Hepatocyte (in vitro differentiated cells): ENCODE data around the gene ADAM8. TPM values are rescaled to one million over a fixed set of nuclear protein-coding genes. Genes with fewer than 3 reads are reported as not detected.

Experiments
- DNase-seq: peaks from one replicate; pipeline ENCODE4 v3.0.0-alpha.2; 2016; ENCODE audit warnings: low spot score
- H2AFZ ChIP-seq: fragments of 200-600 bp; sonication (generic); 2 replicates; pipeline ENCODE4 v1.6.0; 2016; ENCODE audit warnings: antibody characterized with exemption, mild to moderate bottlenecking
- H3K27ac ChIP-seq: fragments of 200-600 bp; sonication (generic); 2 replicates; pipeline ENCODE4 v1.5.1; 2016; ENCODE audit warnings: mild to moderate bottlenecking
- H3K27me3 ChIP-seq: fragments of 200-600 bp; sonication (generic); 2 replicates; pipeline ENCODE4 v1.6.1; 2016
- H3K36me3 ChIP-seq: fragments of 200-600 bp; sonication (generic); replicated peaks from 2 replicates; pipeline ENCODE4 v1.5.1; 2016; ENCODE audit warnings: low read depth; ENCODE audit not compliant: insufficient read depth
- H3K4me1 ChIP-seq: fragments of 200-600 bp; sonication (generic); 2 replicates; pipeline ENCODE4 v1.5.1; 2016; ENCODE audit warnings: mild to moderate bottlenecking, moderate library complexity; ENCODE audit not compliant: insufficient read depth
- H3K4me2 ChIP-seq: fragments of 200-600 bp; sonication (generic); 2 replicates; pipeline ENCODE4 v1.6.0; 2016
- H3K4me3 ChIP-seq: fragments of 200-600 bp; sonication (generic); 2 replicates; pipeline ENCODE4 v1.5.1; 2016; ENCODE audit warnings: mild to moderate bottlenecking
- H3K79me2 ChIP-seq: fragments of 200-600 bp; sonication (generic); 2 replicates; pipeline ENCODE4 v1.6.0; 2017; ENCODE audit warnings: mild to moderate bottlenecking
- H3K9me2 ChIP-seq: fragments of 200-600 bp; sonication (generic); replicated peaks from 2 replicates; pipeline ENCODE4 v1.6.0; 2017; ENCODE audit warnings: mild to moderate bottlenecking; ENCODE audit not compliant: insufficient read depth
- H3K9me3 ChIP-seq: fragments of 200-600 bp; sonication (generic); 2 replicates; pipeline ENCODE4 v1.5.1; 2016; ENCODE audit warnings: low read depth, mild to moderate bottlenecking
- H4K20me1 ChIP-seq: fragments of 200-600 bp; sonication (generic); 2 replicates; pipeline ENCODE4 v1.6.0; 2016; ENCODE audit warnings: mild to moderate bottlenecking; ENCODE audit not compliant: insufficient read depth, poor library complexity, severe bottlenecking
- CTCF ChIP-seq: fragments of 200-600 bp; sonication (generic); IDR thresholded peaks from 2 replicates; pipeline ENCODE4 v1.5.1; 2016; ENCODE audit warnings: antibody characterized with exemption, mild to moderate bottlenecking; ENCODE audit not compliant: poor library complexity
- EZH2 ChIP-seq: fragments of 200-600 bp; sonication (generic); IDR thresholded peaks from 2 replicates; pipeline ENCODE4 v1.6.1; 2016; ENCODE audit warnings: antibody characterized with exemption, mild to moderate bottlenecking, borderline replicate concordance
- EZH2phosphoT487 ChIP-seq: fragments of 200-600 bp; sonication (generic); IDR thresholded peaks from one replicate; pipeline ENCODE4 v1.6.1; 2018; ENCODE audit warnings: antibody characterized with exemption, mild to moderate bottlenecking, low read depth, moderate library complexity; ENCODE audit not compliant: unreplicated experiment, severe bottlenecking
- WGBS: methylation state at CpG from one replicate; pipeline ENCODE4 v1.1.6; 2016; ENCODE audit warnings: low lambda C conversion rate; ENCODE audit errors: missing lambda C conversion rate; 5-methylcytosine and 5-hydroxymethylcytosine counted together
- polyA plus RNA-seq: library from polyadenylated mRNA; unstranded; fragments of >200 nt; fragmentation: Nextera tagmentation; extraction: Ambion mirVana; gene quantifications from 2 replicates; pipeline ENCODE4 v1.2.1, GENCODE V29; 2016
- total RNA-seq: library from RNA; depleted of rRNA; stranded (reverse); fragments of >200 nt; gene quantifications from 2 replicates; pipeline ENCODE4 v1.2.3, GENCODE V29; 2014

The ADAM8 gene
- total and polyA plus RNA-seq, 2 experiments from 2014 or later, result 1.9 to 3.0 TPM

DNA sequence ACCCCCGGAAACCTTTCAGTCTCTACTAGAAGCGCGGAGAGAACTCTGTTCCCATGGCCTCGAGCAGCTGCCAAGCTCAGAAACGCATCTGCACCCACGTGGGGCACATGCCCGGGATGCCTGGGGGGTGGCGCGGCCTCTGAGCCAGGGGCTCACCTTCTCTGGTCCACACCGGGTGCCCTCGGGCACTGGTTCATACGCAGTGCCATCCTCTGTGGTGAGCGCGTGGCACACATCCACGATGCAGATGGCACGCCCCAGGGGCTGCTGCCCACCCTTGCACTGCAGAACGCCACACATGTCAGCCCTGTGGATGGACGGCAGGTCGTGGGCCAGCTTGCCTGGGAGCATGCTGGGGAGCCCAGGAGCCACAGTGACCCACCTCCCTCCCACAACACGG is 6.5 kb downstream of the ADAM8 start:
- H3K36me3 ChIP-seq, result no peaks in the 10 kb centered on the region
- H4K20me1 ChIP-seq, result no peaks in the 10 kb centered on the region
- WGBS, result 93% methylated on average over 20 of the region's 20 CpGs
- H3K9me3 ChIP-seq, result no peaks in the 10 kb centered on the region
- H3K4me1 ChIP-seq, result peaks cover 7% of the 10 kb centered on the region
- H3K27ac ChIP-seq, result no peak overlapping the region
- no peaks in the 10 kb centered on the region for H3K27me3 ChIP-seq
- no peak for DNase-seq
- no peaks in the 10 kb centered on the region for H3K79me2 ChIP-seq
- no peak overlapping the region for H2AFZ ChIP-seq
- no peaks in the 10 kb centered on the region for H3K9me2 ChIP-seq
- H3K4me3 ChIP-seq, result no peak overlapping the region
- no peak for TF ChIP-seq CTCF
- TF ChIP-seq EZH2, result no peak
- TF ChIP-seq EZH2phosphoT487, result no peak
- no peak overlapping the region for H3K4me2 ChIP-seq

GRCh38 chr10:133269367-133269766 is 7.3 kb downstream of the ADAM8 start:
- Histone ChIP-seq H4K20me1 (no peaks in the 10 kb centered on the region), H3K4me1 (no peaks in the 10 kb centered on the region), H3K4me2 (no peak overlapping the region), H3K9me3 (no peaks in the 10 kb centered on the region), H3K27ac (no peak overlapping the region), H2AFZ (no peak overlapping the region), H3K27me3 (no peaks in the 10 kb centered on the region), H3K36me3 (no peaks in the 10 kb centered on the region), H3K79me2 (no peaks in the 10 kb centered on the region), H3K9me2 (no peaks in the 10 kb centered on the region), H3K4me3 (no peak overlapping the region)
- 94% methylated on average over 19 of the region's 26 CpGs for WGBS
- DNase-seq, result no peak
- TF ChIP-seq EZH2phosphoT487, result no peak
- TF ChIP-seq EZH2, result no peak
- no peak for TF ChIP-seq CTCF

DNA sequence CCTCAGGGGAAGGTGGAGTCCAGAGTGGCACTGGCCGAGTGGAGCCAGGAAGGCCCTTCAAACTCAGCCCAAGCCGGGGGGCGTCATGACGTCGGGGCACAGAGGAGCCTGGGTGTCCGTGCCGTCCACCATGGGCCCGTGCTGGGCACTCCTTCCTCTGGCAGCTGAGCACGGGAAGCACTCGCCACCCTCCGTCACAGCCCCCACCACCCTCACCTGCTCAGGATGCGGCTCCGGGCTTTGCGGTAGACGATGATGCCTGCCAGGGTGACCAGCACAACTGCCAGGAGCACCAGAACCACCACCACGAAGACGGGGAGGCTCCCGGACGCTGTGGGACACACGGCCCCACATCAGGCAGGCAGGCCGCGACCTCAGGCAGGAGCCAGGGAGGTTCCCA is 8.1 kb downstream of the ADAM8 start:
- H3K36me3 ChIP-seq, result no peaks in the 10 kb centered on the region
- H3K27me3 ChIP-seq, result no peaks in the 10 kb centered on the region
- H3K4me3 ChIP-seq, result no peak overlapping the region
- no peak overlapping the region for H3K4me2 ChIP-seq
- no peaks in the 10 kb centered on the region for H3K9me3 ChIP-seq
- H4K20me1 ChIP-seq, result no peaks in the 10 kb centered on the region
- no peak for TF ChIP-seq CTCF
- TF ChIP-seq EZH2, result no peak
- TF ChIP-seq EZH2phosphoT487, result no peak
- no peaks in the 10 kb centered on the region for H3K4me1 ChIP-seq
- no peaks in the 10 kb centered on the region for H3K79me2 ChIP-seq
- no peak overlapping the region for H3K27ac ChIP-seq
- no peak overlapping the region for H2AFZ ChIP-seq
- WGBS, result 98% methylated on average over 21 of the region's 22 CpGs
- DNase-seq, result no peak
- H3K9me2 ChIP-seq, result no peaks in the 10 kb centered on the region

DNA sequence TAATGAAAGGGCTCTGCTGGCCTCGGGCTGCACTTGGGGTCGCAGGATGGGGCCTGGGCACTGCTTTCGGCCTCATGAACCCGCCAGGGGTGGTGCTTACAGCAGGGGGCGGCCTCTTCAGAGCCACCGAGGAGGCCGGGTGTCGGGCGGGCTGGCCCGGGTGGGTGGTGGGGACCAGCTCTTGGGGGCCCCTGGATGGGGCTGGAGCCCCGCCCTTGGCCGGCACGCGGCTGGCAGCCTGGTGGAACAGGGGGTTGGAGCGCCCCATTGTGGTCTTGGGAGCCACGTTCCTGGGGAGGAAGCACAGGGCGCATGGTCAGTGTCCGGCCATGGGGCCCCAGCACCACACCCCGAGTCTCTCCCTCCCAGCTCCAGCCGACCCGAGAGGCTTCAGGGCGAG is 8.8 kb downstream of the ADAM8 start:
- H3K9me3 ChIP-seq, result no peaks in the 10 kb centered on the region
- TF ChIP-seq EZH2, result no peak
- no peak for TF ChIP-seq CTCF
- TF ChIP-seq EZH2phosphoT487, result no peak
- DNase-seq, result no peak
- H3K4me1 ChIP-seq, result no peaks in the 10 kb centered on the region
- H3K79me2 ChIP-seq, result no peaks in the 10 kb centered on the region
- no peak overlapping the region for H3K4me3 ChIP-seq
- no peak overlapping the region for H2AFZ ChIP-seq
- H3K36me3 ChIP-seq, result no peaks in the 10 kb centered on the region
- H4K20me1 ChIP-seq, result no peaks in the 10 kb centered on the region
- H3K27ac ChIP-seq, result no peak overlapping the region
- H3K9me2 ChIP-seq, result no peaks in the 10 kb centered on the region
- 94% methylated on average over 19 of the region's 22 CpGs for WGBS
- no peaks in the 10 kb centered on the region for H3K27me3 ChIP-seq
- no peak overlapping the region for H3K4me2 ChIP-seq
